Left renal cortex interstitium (tissue), 4 donors: ENCODE measurements around the gene HSD11B1. TPM values are rescaled to one million over a fixed set of nuclear protein-coding genes. Genes with fewer than 3 reads are reported as not detected.

Source experiments
- DNase-seq, 4 donors: peaks; one replicate each; pipeline ENCODE4 v3.0.0-alpha.2; 2013; ENCODE audit warnings: low read depth in 4 of 4, low spot score in 2 of 4, missing footprints in 1 of 4
- polyA plus RNA-seq, 4 donors: library from polyadenylated mRNA; unstranded; fragments of 120-200 nt; gene quantifications; one replicate each; pipeline ENCODE4 v1.2.1, GENCODE V29; 2013; ENCODE audit not compliant: insufficient read length in 4 of 4

Gene HSD11B1
- polyA plus RNA-seq, result under 1 TPM; 0.22 to 0.40 (median 0.26) TPM

GRCh38 chr1:209704584-209704983, at the start of gene HSD11B1:
Gene HSD11B1 (plus strand): TSS chr1:209704846. CDS start chr1:209704943, 97 bp downstream.
- DNase-seq, result no peak

- DNase-seq, result no peak
Observed at GRCh38 chr1:209655411-209656231, 49.0 kb upstream of the HSD11B1 start.

GRCh38 chr1:209657140-209657879, 47.3 kb upstream of the HSD11B1 start:
- no peak for DNase-seq

- no peak for DNase-seq
Observed at GRCh38 chr1:209657918-209658317, 46.7 kb upstream of the HSD11B1 start.

GRCh38 chr1:209659909-209660308, 44.7 kb upstream of the HSD11B1 start:
- DNase-seq, result no peak

- no peak for DNase-seq
Observed at GRCh38 chr1:209661071-209661470, 43.6 kb upstream of the HSD11B1 start.

- no peak for DNase-seq
Observed at GRCh38 chr1:209662879-209663327, 41.7 kb upstream of the HSD11B1 start.

- no peak for DNase-seq
Observed at GRCh38 chr1:209667103-209667502, 37.5 kb upstream of the HSD11B1 start.

- DNase-seq, result no peak
Observed at GRCh38 chr1:209667708-209668107, 36.9 kb upstream of the HSD11B1 start.

- no peak for DNase-seq
Observed at GRCh38 chr1:209670441-209671082, 34.1 kb upstream of the HSD11B1 start.

GRCh38 chr1:209672705-209673630, 31.7 kb upstream of the HSD11B1 start:
- no peak for DNase-seq

- DNase-seq, result no peak
Observed at GRCh38 chr1:209673631-209674417, 30.8 kb upstream of the HSD11B1 start.

GRCh38 chr1:209674957-209675564, 29.6 kb upstream of the HSD11B1 start, which contains the start of gene G0S2:
Gene G0S2 (plus strand): TSS chr1:209675412. CDS start chr1:209675685, 273 bp downstream.
- peak in 2 of 4 donors; percentile 36 to 49 for DNase-seq

- peak in 2 of 4 donors; percentile 26 to 32 for DNase-seq
Observed at GRCh38 chr1:209675565-209676154, 29.0 kb upstream of the HSD11B1 start.

GRCh38 chr1:209678981-209679539, 25.6 kb upstream of the HSD11B1 start:
- DNase-seq, result no peak

GRCh38 chr1:209685821-209686220, 18.8 kb upstream of the HSD11B1 start:
- DNase-seq, result no peak

- no peak for DNase-seq
Observed at GRCh38 chr1:209686322-209686721, 18.3 kb upstream of the HSD11B1 start.

- no peak for DNase-seq
Observed at GRCh38 chr1:209688746-209689234, 15.9 kb upstream of the HSD11B1 start.
